Endodermal cell (in vitro differentiated cells): Measurements from ENCODE around the gene DIPK1C. TPM values are rescaled to one million over a fixed set of nuclear protein-coding genes. Genes with fewer than 3 reads are reported as not detected.

Source experiments
- DNase-seq: peaks from one replicate; pipeline ENCODE4 v3.0.0-alpha.2; 2017
- H3K27ac ChIP-seq: 2 replicates; pipeline ENCODE4 v1.5.1; 2013; ENCODE audit warnings: mild to moderate bottlenecking, low read depth, low read length, moderate library complexity
- H3K27me3 ChIP-seq: 2 replicates; pipeline ENCODE4 v1.6.1; 2013; ENCODE audit warnings: mild to moderate bottlenecking, low read length, moderate library complexity; ENCODE audit not compliant: insufficient read depth, control insufficient read depth, poor library complexity, severe bottlenecking
- H3K36me3 ChIP-seq: 2 replicates; pipeline ENCODE4 v1.7.0; 2013; ENCODE audit warnings: mild to moderate bottlenecking, low read length, moderate library complexity; ENCODE audit not compliant: control insufficient read depth, insufficient read depth
- H3K4me1 ChIP-seq: one replicate; pipeline ENCODE4 v1.7.0; 2013; ENCODE audit warnings: low read length; ENCODE audit not compliant: control insufficient read depth, insufficient read depth
- H3K4me3 ChIP-seq: 2 replicates; pipeline ENCODE4 v1.5.1; 2013; ENCODE audit warnings: mild to moderate bottlenecking, low read length, moderate library complexity
- H3K9ac ChIP-seq: 2 replicates; pipeline ENCODE4 v1.6.1; 2013; ENCODE audit warnings: mild to moderate bottlenecking, low read length, moderate library complexity; ENCODE audit not compliant: poor library complexity, severe bottlenecking; ENCODE audit errors: extremely low read depth
- H3K9me3 ChIP-seq: 2 replicates; pipeline ENCODE4 v1.6.1; 2013; ENCODE audit warnings: mild to moderate bottlenecking, low read length, moderate library complexity; ENCODE audit not compliant: control insufficient read depth
- H3K27ac Mint-ChIP-seq: 2 replicates; pipeline ENCODE4 v1.8.0; 2020; ENCODE audit warnings: mixed read lengths
- H3K27me3 Mint-ChIP-seq: 2 replicates; pipeline ENCODE4 v1.8.0; 2021; ENCODE audit warnings: mild to moderate bottlenecking, mixed read lengths; ENCODE audit not compliant: insufficient read depth
- H3K36me3 Mint-ChIP-seq: 2 replicates; pipeline ENCODE4 v1.8.0; 2020; ENCODE audit warnings: low read depth, mixed read lengths
- H3K4me1 Mint-ChIP-seq: 2 replicates; pipeline ENCODE4 v1.8.0; 2020; ENCODE audit warnings: mixed read lengths
- H3K4me3 Mint-ChIP-seq: 2 replicates; pipeline ENCODE4 v1.8.0; 2020; ENCODE audit warnings: mild to moderate bottlenecking, moderate library complexity, mixed read lengths
- H3K9me3 Mint-ChIP-seq: 2 replicates; pipeline ENCODE4 v1.8.0; 2020; ENCODE audit warnings: mild to moderate bottlenecking, mixed read lengths
- WGBS, 2 experiments: methylation state at CpG; one replicate each; pipeline versions ENCODE4 v1.1.5 to v1.1.7; 2013; ENCODE audit warnings: missing lambda C conversion rate in 2 of 2, mixed read lengths in 1 of 2; ENCODE audit not compliant: insufficient coverage in 1 of 2, insufficient read length in 1 of 2; 5-methylcytosine and 5-hydroxymethylcytosine counted together
- total RNA-seq, 2 donors: library from RNA; stranded (reverse); fragmentation: NEBNext Ultra II Directional in 1 of 2; extraction: Animal tissue kit (Norgen Biotek cat#: 25700) in 1 of 2; gene quantifications; 2 replicates in 1 of 2; 3 replicates in 1 of 2; pipeline ENCODE4 v1.2.1, GENCODE V29; 2021
- TF ChIP-seq, protein P1 (sequence below): fragments of 200-600 bp; sonication (generic); conservative IDR thresholded peaks from 2 replicates; pipeline ENCODE4 v1.5.0; 2021; ENCODE audit warnings: antibody characterized with exemption, mild to moderate bottlenecking

Gene DIPK1C
- total RNA-seq, 2 donors from 2014 or later: 0.13 TPM; not detected in 1

- no peak overlapping the region for H3K4me3 Mint-ChIP-seq
- no peak overlapping the region for H3K27ac Mint-ChIP-seq
- Histone ChIP-seq H3K27me3 (peaks cover 43% of the 10 kb centered on the region), H3K9me3 (no peaks in the 10 kb centered on the region), H3K27ac (peak overlapping the region; percentile 1), H3K4me3 (no peak overlapping the region), H3K36me3 (no peaks in the 10 kb centered on the region), H3K9ac (no peak overlapping the region), H3K4me1 (no peaks in the 10 kb centered on the region)
- no peak for DNase-seq
- no peaks in the 10 kb centered on the region for H3K36me3 Mint-ChIP-seq
- H3K27me3 Mint-ChIP-seq: peaks cover 48% of the 10 kb centered on the region
- WGBS, 2 experiments: 94 to 96% methylated on average over 6 of the region's 6 CpGs
- peaks cover 8% of the 10 kb centered on the region for H3K4me1 Mint-ChIP-seq
- no peaks in the 10 kb centered on the region for H3K9me3 Mint-ChIP-seq
- TF ChIP-seq, protein P1, sequence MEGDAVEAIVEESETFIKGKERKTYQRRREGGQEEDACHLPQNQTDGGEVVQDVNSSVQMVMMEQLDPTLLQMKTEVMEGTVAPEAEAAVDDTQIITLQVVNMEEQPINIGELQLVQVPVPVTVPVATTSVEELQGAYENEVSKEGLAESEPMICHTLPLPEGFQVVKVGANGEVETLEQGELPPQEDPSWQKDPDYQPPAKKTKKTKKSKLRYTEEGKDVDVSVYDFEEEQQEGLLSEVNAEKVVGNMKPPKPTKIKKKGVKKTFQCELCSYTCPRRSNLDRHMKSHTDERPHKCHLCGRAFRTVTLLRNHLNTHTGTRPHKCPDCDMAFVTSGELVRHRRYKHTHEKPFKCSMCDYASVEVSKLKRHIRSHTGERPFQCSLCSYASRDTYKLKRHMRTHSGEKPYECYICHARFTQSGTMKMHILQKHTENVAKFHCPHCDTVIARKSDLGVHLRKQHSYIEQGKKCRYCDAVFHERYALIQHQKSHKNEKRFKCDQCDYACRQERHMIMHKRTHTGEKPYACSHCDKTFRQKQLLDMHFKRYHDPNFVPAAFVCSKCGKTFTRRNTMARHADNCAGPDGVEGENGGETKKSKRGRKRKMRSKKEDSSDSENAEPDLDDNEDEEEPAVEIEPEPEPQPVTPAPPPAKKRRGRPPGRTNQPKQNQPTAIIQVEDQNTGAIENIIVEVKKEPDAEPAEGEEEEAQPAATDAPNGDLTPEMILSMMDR: no peak
Measured at GRCh38 chr18:74453642-74454198, 3.4 kb downstream of the DIPK1C start.

DNA sequence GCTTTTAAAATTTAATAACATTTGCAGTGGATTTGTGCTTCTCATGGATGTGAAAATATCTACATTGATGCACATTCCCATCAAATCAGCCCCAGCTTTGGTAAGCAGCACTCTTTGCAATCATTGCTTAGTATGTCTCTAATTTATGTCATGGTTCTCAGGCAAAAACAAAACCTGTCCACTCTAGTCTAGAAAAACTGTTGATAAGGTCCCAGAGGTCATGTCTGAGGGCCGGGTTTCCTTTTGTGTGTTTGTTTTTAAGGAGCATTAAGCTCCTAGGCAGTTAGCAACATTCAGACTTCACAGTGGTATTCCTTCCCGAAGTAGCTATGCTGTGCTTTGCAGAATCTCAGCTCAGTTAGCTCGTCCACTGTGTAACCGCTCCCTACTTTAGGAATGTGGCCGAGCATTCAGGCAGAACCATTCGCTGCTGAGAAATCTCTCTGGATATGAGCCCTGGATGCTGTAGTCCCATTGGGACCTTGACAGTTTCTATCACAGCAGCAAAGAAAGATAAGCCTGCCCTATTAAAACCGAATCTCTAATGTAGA is 4.0 kb downstream of the DIPK1C start:
- H3K27me3 ChIP-seq: peaks cover 37% of the 10 kb centered on the region
- no peaks in the 10 kb centered on the region for H3K36me3 Mint-ChIP-seq
- no peaks in the 10 kb centered on the region for H3K9me3 ChIP-seq
- no peak for DNase-seq
- H3K4me1 ChIP-seq: no peaks in the 10 kb centered on the region
- no peak overlapping the region for H3K27ac Mint-ChIP-seq
- no peak overlapping the region for H3K9ac ChIP-seq
- WGBS, 2 experiments: 52 to 85% methylated on average over 5 to 7 of the region's 7 CpGs
- no peaks in the 10 kb centered on the region for H3K9me3 Mint-ChIP-seq
- TF ChIP-seq, protein P1: no peak
- H3K4me3 ChIP-seq: no peak overlapping the region
- H3K36me3 ChIP-seq: no peaks in the 10 kb centered on the region
- peaks cover 42% of the 10 kb centered on the region for H3K27me3 Mint-ChIP-seq
- peak overlapping the region; percentile 1 for H3K27ac ChIP-seq
- no peak overlapping the region for H3K4me3 Mint-ChIP-seq
- peaks cover 8% of the 10 kb centered on the region for H3K4me1 Mint-ChIP-seq

- no peak for DNase-seq
- H3K27me3 ChIP-seq: peaks cover 19% of the 10 kb centered on the region
- Mint-ChIP-seq H3K4me3 (no peak overlapping the region), H3K27me3 (peaks cover 28% of the 10 kb centered on the region), H3K9me3 (no peaks in the 10 kb centered on the region), H3K4me1 (peaks cover 7% of the 10 kb centered on the region), H3K27ac (no peak overlapping the region), H3K36me3 (no peaks in the 10 kb centered on the region)
- H3K27ac ChIP-seq: no peak overlapping the region
- no peaks in the 10 kb centered on the region for H3K4me1 ChIP-seq
- H3K9ac ChIP-seq: no peak overlapping the region
- 94 to 95% methylated on average over 9 to 11 of the region's 11 CpGs for WGBS, 2 experiments
- H3K9me3 ChIP-seq: no peaks in the 10 kb centered on the region
- TF ChIP-seq, protein P1: no peak
- H3K36me3 ChIP-seq: no peaks in the 10 kb centered on the region
- no peak overlapping the region for H3K4me3 ChIP-seq
Measured at GRCh38 chr18:74451148-74451547, 6.0 kb downstream of the DIPK1C start.
